WERI-Rb-1 (cell line): ENCODE data around the gene ST6GALNAC3.

Experiments
- DNase-seq: peaks from one replicate; pipeline ENCODE4 v3.0.0-alpha.2; 2020
- H3K27ac ChIP-seq: fragments of 250-450 bp; sonication (Bioruptor Pico); 2 replicates; pipeline ENCODE4 v1.5.1; 2020; ENCODE audit warnings: mild to moderate bottlenecking, moderate library complexity
- H3K27me3 ChIP-seq: fragments of 250-450 bp; sonication (Bioruptor Pico); 2 replicates; pipeline ENCODE4 v1.5.1; 2021; ENCODE audit warnings: mild to moderate bottlenecking, low read depth, moderate library complexity; ENCODE audit not compliant: insufficient read depth, severe bottlenecking
- H3K36me3 ChIP-seq: fragments of 250-450 bp; sonication (Bioruptor Pico); 2 replicates; pipeline ENCODE4 v1.5.1; 2020; ENCODE audit warnings: mild to moderate bottlenecking, moderate library complexity
- H3K4me3 ChIP-seq: 2 replicates; pipeline ENCODE4 v1.5.1; 2011; ENCODE audit warnings: low read depth, mild to moderate bottlenecking, control low read depth, low read length
- H3K9me3 ChIP-seq: fragments of 250-450 bp; sonication (Bioruptor Pico); 2 replicates; pipeline ENCODE4 v1.5.1; 2021; ENCODE audit warnings: mild to moderate bottlenecking, moderate library complexity; ENCODE audit not compliant: severe bottlenecking
- CTCF ChIP-seq: IDR thresholded peaks from 2 replicates; pipeline ENCODE4 v1.5.1; 2011; ENCODE audit warnings: low read depth, mild to moderate bottlenecking, control low read depth, inconsistent platforms, low read length

Gene ST6GALNAC3

GRCh38 chr1:76203127-76203526 is 128.6 kb downstream of the ST6GALNAC3 start:
- TF ChIP-seq CTCF = no peak
- peak; percentile 82 for DNase-seq
- Histone ChIP-seq H3K27me3 (no peaks in the 10 kb centered on the region), H3K27ac (no peak overlapping the region), H3K9me3 (no peaks in the 10 kb centered on the region), H3K36me3 (no peaks in the 10 kb centered on the region), H3K4me3 (no peak overlapping the region)

GRCh38 chr1:76209238-76209637 is 134.7 kb downstream of the ST6GALNAC3 start:
- no peak for DNase-seq
- Histone ChIP-seq H3K9me3 (no peaks in the 10 kb centered on the region), H3K36me3 (no peaks in the 10 kb centered on the region), H3K4me3 (no peak overlapping the region), H3K27me3 (no peaks in the 10 kb centered on the region), H3K27ac (no peak overlapping the region)
- no peak for TF ChIP-seq CTCF

GRCh38 chr1:76209648-76210047 is 135.1 kb downstream of the ST6GALNAC3 start:
- no peak for DNase-seq
- no peak for TF ChIP-seq CTCF
- no peaks in the 10 kb centered on the region for H3K36me3 ChIP-seq
- no peak overlapping the region for H3K4me3 ChIP-seq
- no peak overlapping the region for H3K27ac ChIP-seq
- H3K27me3 ChIP-seq = no peaks in the 10 kb centered on the region
- H3K9me3 ChIP-seq = no peaks in the 10 kb centered on the region

DNA sequence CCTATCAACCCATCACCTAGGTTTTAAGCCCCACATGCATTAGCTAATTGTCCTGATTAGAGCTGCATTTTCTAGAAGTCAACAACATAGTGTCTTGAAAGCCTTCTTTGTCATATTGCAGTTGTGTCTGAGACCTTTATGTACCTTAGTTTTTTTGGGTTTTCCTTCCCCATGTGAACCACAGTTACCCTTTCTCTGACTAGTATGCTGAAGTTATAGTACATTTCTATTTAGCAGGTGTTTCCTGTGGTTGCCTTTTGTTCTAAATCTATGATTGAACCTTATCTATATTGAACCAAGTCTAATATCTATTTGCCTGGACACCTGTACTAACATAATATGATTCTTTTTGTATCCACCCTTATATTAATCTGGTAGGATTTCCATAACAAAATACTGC is 135.6 kb downstream of the ST6GALNAC3 start:
- H3K4me3 ChIP-seq = no peak overlapping the region
- H3K36me3 ChIP-seq = no peaks in the 10 kb centered on the region
- no peaks in the 10 kb centered on the region for H3K27me3 ChIP-seq
- no peak overlapping the region for H3K27ac ChIP-seq
- DNase-seq = no peak
- no peak for TF ChIP-seq CTCF
- H3K9me3 ChIP-seq = no peaks in the 10 kb centered on the region

- no peak for TF ChIP-seq CTCF
These were observed 144.3 kb downstream of the ST6GALNAC3 start for GRCh38 chr1:76218888-76219287.

DNA sequence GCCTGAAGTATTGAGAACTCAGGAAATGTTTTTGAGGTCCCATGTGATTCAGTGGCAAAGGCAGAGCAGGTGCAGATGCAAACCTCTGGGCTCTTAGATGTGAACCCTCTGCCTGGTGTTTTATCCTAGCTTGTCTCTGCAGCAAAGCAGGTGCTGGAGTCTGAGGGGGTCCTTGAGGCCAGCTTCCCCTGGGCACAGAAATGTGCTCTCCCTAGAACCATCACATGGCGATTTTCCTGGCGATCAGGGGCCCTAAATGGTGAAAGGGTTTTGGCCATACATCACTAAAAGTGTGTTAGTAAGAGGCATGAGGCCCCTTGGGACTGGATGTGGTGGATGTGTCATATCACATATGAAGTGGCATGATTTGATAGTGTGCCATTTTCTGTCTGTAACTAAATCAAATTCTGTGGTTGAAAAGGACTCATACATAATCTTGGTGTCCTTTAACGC is 144.8 kb downstream of the ST6GALNAC3 start:
- no peaks in the 10 kb centered on the region for H3K36me3 ChIP-seq
- no peaks in the 10 kb centered on the region for H3K9me3 ChIP-seq
- H3K27me3 ChIP-seq = no peaks in the 10 kb centered on the region
- H3K4me3 ChIP-seq = no peak overlapping the region
- DNase-seq = no peak
- no peak for TF ChIP-seq CTCF
- no peak overlapping the region for H3K27ac ChIP-seq

More at GRCh38 chr1:76218888-76219287, 144.3 kb downstream of the ST6GALNAC3 start:
- DNase-seq = no peak
- H3K27ac ChIP-seq = no peak overlapping the region
- no peaks in the 10 kb centered on the region for H3K27me3 ChIP-seq
- no peaks in the 10 kb centered on the region for H3K36me3 ChIP-seq
- H3K4me3 ChIP-seq = no peak overlapping the region
- H3K9me3 ChIP-seq = no peaks in the 10 kb centered on the region
